Cardiac fibroblast (primary cell): ENCODE measurements around the gene GRK7.

Experiments used
- DNase-seq, 2 donors: peaks; one replicate each; pipeline versions ENCODE4 v3.0.0 to v3.0.0-alpha.2; 2010; ENCODE audit warnings: low read depth in 2 of 2
- H3K4me3 ChIP-seq, 2 donors: replicated peaks in 1 of 2; 1 replicate in 1 of 2; 2 replicates in 1 of 2; pipeline ENCODE4 v1.5.1; 2011; ENCODE audit warnings: low read depth in 2 of 2, low read length in 2 of 2, mild to moderate bottlenecking in 2 of 2, moderate library complexity in 1 of 2
- CTCF ChIP-seq: IDR thresholded peaks from one replicate; pipeline ENCODE4 v1.5.1; 2011; ENCODE audit warnings: low read depth, mild to moderate bottlenecking, low read length, inconsistent platforms

GRK7 gene

GRCh38 chr3:141804778-141805639 is 41.8 kb downstream of the GRK7 start:
- no peak overlapping the region for H3K4me3 ChIP-seq
- no peak for TF ChIP-seq CTCF
- DNase-seq, result no peak

- H3K4me3 ChIP-seq, result no peak overlapping the region
- no peak for TF ChIP-seq CTCF
- no peak for DNase-seq
Observed at GRCh38 chr3:141807277-141808033, 44.2 kb downstream of the GRK7 start.

GRCh38 chr3:141808586-141808985 is 45.4 kb downstream of the GRK7 start:
- no peak for DNase-seq
- TF ChIP-seq CTCF, result no peak
- no peak overlapping the region for H3K4me3 ChIP-seq

- no peak for DNase-seq
- no peak overlapping the region for H3K4me3 ChIP-seq
- no peak for TF ChIP-seq CTCF
Observed at GRCh38 chr3:141810161-141810560, 47.0 kb downstream of the GRK7 start.

GRCh38 chr3:141811348-141811747 is 48.1 kb downstream of the GRK7 start:
- TF ChIP-seq CTCF, result no peak
- H3K4me3 ChIP-seq, result no peak overlapping the region
- DNase-seq, result no peak

- no peak overlapping the region for H3K4me3 ChIP-seq
- no peak for DNase-seq
- no peak for TF ChIP-seq CTCF
Observed at GRCh38 chr3:141812084-141812483, 48.9 kb downstream of the GRK7 start.
